ENCODE measurements around the gene NDUFB6. TPM values are rescaled to one million over a fixed set of nuclear protein-coding genes. Genes with fewer than 3 reads are reported as not detected.
"Not testable (repeated sequence)": the region's sequence is repeated elsewhere in the genome, so short reads cannot be mapped to it uniquely, and the experiment has no call there.

Gene NDUFB6
- total RNA-seq, 4 donors from 2014 or later = 59.2 to 97.0 (median 82.6) TPM

- DNase-seq (peak; percentile 80 to 85), ATAC-seq (peak; percentile 87 to 92)
- Histone ChIP-seq H3K27ac (peak within 1 kb of the TSS; percentile 87 to 94 (median 91)), H3K4me3 (peak within 1 kb of the TSS; percentile 65 to 94 (median 84)), H3K4me1 (peaks cover 20 to 21% of the 10 kb centered on the region in 2 donors), H3K27me3 (no peaks in the 10 kb centered on the region), H3K9me3 (no peaks in the 10 kb centered on the region), H3K36me3 (no peaks in the 10 kb centered on the region)
- TF ChIP-seq, protein P1, sequence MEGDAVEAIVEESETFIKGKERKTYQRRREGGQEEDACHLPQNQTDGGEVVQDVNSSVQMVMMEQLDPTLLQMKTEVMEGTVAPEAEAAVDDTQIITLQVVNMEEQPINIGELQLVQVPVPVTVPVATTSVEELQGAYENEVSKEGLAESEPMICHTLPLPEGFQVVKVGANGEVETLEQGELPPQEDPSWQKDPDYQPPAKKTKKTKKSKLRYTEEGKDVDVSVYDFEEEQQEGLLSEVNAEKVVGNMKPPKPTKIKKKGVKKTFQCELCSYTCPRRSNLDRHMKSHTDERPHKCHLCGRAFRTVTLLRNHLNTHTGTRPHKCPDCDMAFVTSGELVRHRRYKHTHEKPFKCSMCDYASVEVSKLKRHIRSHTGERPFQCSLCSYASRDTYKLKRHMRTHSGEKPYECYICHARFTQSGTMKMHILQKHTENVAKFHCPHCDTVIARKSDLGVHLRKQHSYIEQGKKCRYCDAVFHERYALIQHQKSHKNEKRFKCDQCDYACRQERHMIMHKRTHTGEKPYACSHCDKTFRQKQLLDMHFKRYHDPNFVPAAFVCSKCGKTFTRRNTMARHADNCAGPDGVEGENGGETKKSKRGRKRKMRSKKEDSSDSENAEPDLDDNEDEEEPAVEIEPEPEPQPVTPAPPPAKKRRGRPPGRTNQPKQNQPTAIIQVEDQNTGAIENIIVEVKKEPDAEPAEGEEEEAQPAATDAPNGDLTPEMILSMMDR (IDR thresholded peaks at IDR 0.05 in 4 of 5, conservative IDR thresholded peaks at IDR 0.05 in 1 of 5) = peak in 1 of 5 experiments; percentile 9
- TF ChIP-seq POLR2A (IDR thresholded peaks at IDR 0.05) = peak; percentile 57 to 87
- in situ Hi-C loops (cut with MboI; ENCODE audit: low sequenced_read_pairs in 4 of 4) (no loop called here), intact Hi-C loops (cut with DNase I; ENCODE audit: low total_unique reads) (loop anchor here (1.0 to 5.0 kb wide), 2 partner anchors 21 to 1535 kb away; partner anchors contain the start of gene NDUFB6)
Measured at GRCh38 chr9:32552172-32552872, 20.6 kb downstream of the NDUFB6 start, which contains the start of the genes SMIM27 and TOPORS. Gene SMIM27, plus strand, starts transcription at chr9:32552327. Its CDS starts 108 bp downstream, at chr9:32552435. Gene TOPORS, minus strand, starts transcription at chr9:32552586. Its CDS starts 150 bp downstream, at chr9:32552436.

DNA sequence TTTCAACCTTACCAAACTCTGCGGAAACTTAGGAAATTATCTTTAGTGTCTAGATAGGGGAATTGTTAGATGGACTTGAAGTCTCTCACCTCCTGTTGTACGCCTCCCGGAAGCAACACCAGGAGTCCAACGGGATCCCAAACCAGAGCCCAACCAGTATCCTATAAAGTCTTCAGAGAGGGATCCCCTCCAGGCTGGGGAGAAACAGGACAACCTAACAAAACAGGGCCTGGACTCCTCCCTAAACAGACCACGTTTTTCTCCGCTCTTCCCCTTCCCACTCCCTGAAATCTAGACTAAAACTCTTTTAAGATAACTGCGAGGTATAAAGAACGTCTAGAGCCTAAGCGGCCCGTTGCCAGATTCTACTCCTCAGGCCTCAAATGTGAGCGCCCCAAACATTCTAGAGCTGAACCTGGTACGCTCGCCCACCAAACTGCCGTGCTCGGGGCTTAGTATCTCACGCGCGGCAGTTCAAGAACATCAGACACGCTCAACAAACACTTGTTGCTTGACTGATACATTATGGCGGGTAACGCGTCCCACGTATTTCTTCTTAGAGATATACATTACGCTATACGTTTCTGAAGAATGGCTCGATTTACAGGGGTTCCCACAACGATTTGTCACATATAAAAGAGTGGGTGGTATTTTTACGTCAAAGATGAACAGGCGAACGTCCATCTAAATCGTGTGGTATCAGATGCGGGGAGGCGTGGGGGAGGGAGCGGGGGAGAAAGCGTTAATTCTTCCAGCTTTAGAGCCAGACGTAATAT, 21.5 kb downstream of the NDUFB6 start:
- intact Hi-C loops (cut with DNase I; ENCODE audit: low total_unique reads) = loop anchor here (1.0 to 5.0 kb wide), 3 partner anchors 22 to 1536 kb away; partner anchors contain the start of genes NDUFB6 and RIGI
- peak overlapping the region; percentile 65 to 94 (median 84) for H3K4me3 ChIP-seq
- DNase-seq = peak; percentile 16 to 29
- TF ChIP-seq POLR2A (IDR thresholded peaks at IDR 0.05) = no peak
- TF ChIP-seq, protein P1 (IDR thresholded peaks at IDR 0.05 in 4 of 5, conservative IDR thresholded peaks at IDR 0.05 in 1 of 5) = no peak
- in situ Hi-C loops (cut with MboI; ENCODE audit: low sequenced_read_pairs in 4 of 4) = no loop called here
- H3K27ac ChIP-seq = peak overlapping the region; percentile 87 to 94 (median 91)
- ATAC-seq = peak; percentile 22 to 46
- no peaks in the 10 kb centered on the region for H3K36me3 ChIP-seq
- no peaks in the 10 kb centered on the region for H3K9me3 ChIP-seq
- no peaks in the 10 kb centered on the region for H3K27me3 ChIP-seq
- peaks cover 20 to 21% of the 10 kb centered on the region in 2 donors for H3K4me1 ChIP-seq

DNA sequence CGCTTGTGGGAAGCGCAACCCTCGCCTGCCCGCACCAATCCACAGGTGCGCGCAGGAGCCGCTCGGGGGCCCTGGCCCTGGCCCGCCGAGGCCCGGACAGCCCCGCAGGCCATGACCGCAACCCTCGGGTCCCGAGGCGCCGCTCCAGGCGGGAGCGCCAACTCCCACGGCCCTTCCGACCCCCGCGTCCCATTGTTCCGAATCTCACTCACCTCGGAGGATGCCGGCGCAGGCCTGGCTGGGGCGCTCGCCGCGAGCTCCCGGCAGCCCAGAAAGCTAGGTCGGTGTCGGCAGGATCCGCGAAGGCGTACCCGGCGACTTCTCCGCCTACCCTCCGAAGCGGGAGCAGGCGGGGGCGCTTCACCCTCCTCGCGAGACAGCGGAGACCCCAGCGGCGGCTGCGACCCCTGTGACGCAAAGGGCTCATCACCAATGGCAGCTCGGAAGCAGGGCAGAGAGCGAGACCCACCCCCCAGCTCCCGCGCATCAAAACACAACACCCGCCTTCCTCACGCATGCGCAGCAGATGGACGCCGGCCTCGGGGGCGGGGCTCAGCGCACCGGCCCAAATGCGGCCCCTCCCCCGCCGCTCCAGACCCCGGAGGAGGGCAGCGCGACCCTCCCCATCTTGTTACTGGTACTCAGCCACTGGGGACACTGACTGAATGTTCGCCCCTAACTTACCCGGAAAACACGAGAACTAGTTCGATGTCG, 22.2 kb downstream of the NDUFB6 start:
- TF ChIP-seq POLR2A (IDR thresholded peaks at IDR 0.05) = peak; percentile 64 to 77
- TF ChIP-seq, protein P1 (IDR thresholded peaks at IDR 0.05 in 4 of 5, conservative IDR thresholded peaks at IDR 0.05 in 1 of 5) = no peak
- Histone ChIP-seq H3K27me3 (no peaks in the 10 kb centered on the region), H3K27ac (peak overlapping the region; percentile 87 to 94 (median 91)), H3K4me3 (peak overlapping the region; percentile 65 to 94 (median 84)), H3K4me1 (peaks cover 20 to 21% of the 10 kb centered on the region in 2 donors), H3K9me3 (no peaks in the 10 kb centered on the region), H3K36me3 (no peaks in the 10 kb centered on the region)
- intact Hi-C loops (cut with DNase I; ENCODE audit: low total_unique reads) (loop anchor here (1.0 to 5.0 kb wide), 2 partner anchors 24 to 1537 kb away; partner anchors contain the start of gene RIGI), in situ Hi-C loops (cut with MboI; ENCODE audit: low sequenced_read_pairs in 4 of 4) (no loop called here)
- peak; percentile 83 to 84 for DNase-seq
- peak; percentile 68 to 83 for ATAC-seq

DNA sequence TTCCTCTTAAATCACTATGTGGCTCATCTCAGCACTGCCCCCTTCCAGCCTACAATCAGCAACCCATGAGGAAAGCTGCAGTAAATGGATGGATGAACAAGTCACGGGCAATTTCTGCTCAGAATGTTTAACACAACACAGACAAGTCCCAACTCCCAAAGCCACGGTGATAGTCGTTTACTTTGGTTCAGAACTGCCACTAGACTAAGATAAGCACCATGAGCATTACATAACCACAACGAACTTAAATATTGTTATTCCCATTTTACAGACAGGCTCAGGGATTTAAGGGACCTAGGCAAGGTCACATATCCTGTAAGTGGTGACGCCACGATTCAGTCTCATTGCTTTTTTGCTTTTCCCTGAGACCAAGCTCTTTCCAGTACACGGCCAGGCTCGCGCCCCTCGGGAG, 22.8 kb downstream of the NDUFB6 start:
- peak overlapping the region; percentile 87 to 94 (median 91) for H3K27ac ChIP-seq
- no peaks in the 10 kb centered on the region for H3K36me3 ChIP-seq
- no peak for TF ChIP-seq POLR2A (IDR thresholded peaks at IDR 0.05)
- TF ChIP-seq, protein P1 (IDR thresholded peaks at IDR 0.05 in 4 of 5, conservative IDR thresholded peaks at IDR 0.05 in 1 of 5) = no peak
- no peaks in the 10 kb centered on the region for H3K9me3 ChIP-seq
- no peak for ATAC-seq
- H3K27me3 ChIP-seq = no peaks in the 10 kb centered on the region
- intact Hi-C loops (cut with DNase I; ENCODE audit: low total_unique reads) (loop anchor here (5.0 kb wide), 1 partner anchor 1537 kb away; no protein-coding TSS in a partner anchor), in situ Hi-C loops (cut with MboI; ENCODE audit: low sequenced_read_pairs in 4 of 4) (no loop called here)
- no peak for DNase-seq
- peaks cover 20 to 21% of the 10 kb centered on the region in 2 donors for H3K4me1 ChIP-seq
- peak overlapping the region; percentile 65 to 94 (median 84) for H3K4me3 ChIP-seq

DNA sequence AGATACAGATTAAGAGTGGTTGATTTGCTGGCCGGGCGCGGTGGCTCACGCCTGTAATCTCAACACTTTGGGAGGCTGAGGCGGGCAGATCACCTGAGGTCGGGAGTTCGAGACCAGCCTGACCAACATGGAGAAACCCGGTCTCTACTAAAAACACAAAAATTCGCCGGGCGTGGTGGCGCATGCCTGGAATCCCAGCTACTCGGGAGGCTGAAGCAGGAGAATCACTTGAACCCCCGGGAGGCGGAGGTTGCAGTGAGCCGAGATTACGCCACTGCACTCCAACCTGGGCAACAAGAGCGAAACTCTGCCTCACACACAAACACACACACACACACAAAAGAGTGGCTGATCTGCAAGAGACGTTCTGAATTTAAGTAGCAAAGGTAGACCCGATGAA, 24.7 kb downstream of the NDUFB6 start:
- ATAC-seq; H3K9me3 ChIP-seq; DNase-seq; H3K27me3 ChIP-seq; H3K36me3 ChIP-seq; intact Hi-C loops (cut with DNase I; ENCODE audit: low total_unique reads); H3K4me3 ChIP-seq; H3K27ac ChIP-seq; in situ Hi-C loops (cut with MboI; ENCODE audit: low sequenced_read_pairs in 4 of 4): not testable (repeated sequence)
- peaks cover 17 to 18% of the 10 kb centered on the region in 2 donors for H3K4me1 ChIP-seq

All from gastrocnemius medialis (tissue), 4 donors.